Measurements from ENCODE around the gene MAD2L1BP.
"Not testable (repeated sequence)": the region's sequence is repeated elsewhere in the genome, so short reads cannot be mapped to it uniquely, and the experiment has no call there.

Gene MAD2L1BP

DNA sequence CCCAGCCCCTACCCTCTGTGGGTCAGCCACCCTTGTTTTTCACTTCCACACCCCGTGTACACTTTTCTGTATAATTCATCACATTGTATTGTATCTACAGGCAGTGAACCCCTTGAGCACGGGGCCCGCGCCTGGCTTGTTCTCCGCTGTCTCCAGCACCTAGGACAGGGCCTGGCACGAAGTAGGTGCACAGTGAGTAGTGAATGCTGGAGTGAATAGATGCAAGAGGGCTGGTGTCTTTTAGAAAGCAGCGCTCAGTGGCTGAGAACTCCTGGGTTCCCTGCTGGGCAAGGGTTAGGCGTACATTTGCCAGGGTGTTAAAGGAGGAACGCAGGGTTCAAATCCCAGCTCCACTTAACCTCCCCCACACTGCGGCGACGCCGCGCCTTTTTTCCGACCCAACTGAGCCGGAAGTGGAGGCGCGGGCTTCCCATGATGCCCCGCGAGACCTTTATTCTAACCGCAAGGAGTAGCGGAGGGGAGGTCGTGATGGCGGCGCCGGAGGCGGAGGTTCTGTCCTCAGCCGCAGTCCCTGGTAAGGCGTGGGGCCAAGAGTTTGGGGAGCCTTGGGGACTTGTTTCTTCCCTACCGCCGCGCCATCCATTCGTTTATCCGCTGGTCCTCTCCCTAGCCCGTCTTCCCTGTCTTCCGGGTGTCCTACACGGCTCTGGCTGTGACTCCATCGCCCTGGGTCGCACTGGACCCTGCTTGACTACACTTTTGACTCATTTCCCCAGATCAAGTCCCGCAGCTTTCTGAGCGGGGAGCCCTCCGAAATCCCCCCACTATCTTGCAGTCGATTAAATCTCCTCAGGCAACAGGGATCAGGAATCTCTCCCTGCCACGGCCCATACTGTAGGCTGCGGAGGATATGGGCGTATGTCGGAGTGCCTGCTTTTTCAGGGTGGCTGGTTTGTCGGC is at the start of gene MAD2L1BP:
Gene MAD2L1BP, plus strand, starts transcription at position 454 of the 921 bp plus-strand sequence. Its CDS starts 36 bp downstream, at position 490.
- DNase-seq (ENCODE audit: low spot score): peak; percentile 80
- TF ChIP-seq, protein P1, sequence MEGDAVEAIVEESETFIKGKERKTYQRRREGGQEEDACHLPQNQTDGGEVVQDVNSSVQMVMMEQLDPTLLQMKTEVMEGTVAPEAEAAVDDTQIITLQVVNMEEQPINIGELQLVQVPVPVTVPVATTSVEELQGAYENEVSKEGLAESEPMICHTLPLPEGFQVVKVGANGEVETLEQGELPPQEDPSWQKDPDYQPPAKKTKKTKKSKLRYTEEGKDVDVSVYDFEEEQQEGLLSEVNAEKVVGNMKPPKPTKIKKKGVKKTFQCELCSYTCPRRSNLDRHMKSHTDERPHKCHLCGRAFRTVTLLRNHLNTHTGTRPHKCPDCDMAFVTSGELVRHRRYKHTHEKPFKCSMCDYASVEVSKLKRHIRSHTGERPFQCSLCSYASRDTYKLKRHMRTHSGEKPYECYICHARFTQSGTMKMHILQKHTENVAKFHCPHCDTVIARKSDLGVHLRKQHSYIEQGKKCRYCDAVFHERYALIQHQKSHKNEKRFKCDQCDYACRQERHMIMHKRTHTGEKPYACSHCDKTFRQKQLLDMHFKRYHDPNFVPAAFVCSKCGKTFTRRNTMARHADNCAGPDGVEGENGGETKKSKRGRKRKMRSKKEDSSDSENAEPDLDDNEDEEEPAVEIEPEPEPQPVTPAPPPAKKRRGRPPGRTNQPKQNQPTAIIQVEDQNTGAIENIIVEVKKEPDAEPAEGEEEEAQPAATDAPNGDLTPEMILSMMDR (IDR thresholded peaks at IDR 0.05; ENCODE audit: extremely low read depth, insufficient read depth, missing control alignments): no peak
- in situ Hi-C loops (cut with MboI; ENCODE audit: low pct_unique_long_range_greater_than_20kb, low sequenced_read_pairs, unreplicated experiment): no loop called here

DNA sequence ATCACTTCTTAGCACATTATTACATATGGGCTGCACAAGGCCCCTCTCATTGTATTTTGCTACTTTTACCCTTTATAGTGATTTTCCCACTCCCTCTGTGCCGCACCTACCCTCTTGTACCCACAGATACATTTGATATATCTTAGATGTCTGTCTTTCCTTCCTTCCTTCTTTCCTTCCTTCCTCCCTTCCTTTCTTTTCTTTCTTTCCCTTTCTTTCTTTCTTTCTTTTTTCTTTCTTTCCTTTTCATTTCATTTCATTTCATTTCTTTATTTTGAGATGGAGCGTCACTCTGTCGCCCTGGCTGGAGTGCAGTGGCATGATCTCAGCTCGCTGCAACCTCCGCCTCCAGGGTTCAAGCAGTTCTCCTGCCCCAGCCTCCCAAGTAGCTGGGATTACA is 47.4 kb upstream of the MAD2L1BP start:
- DNase-seq (ENCODE audit: low spot score): no peak
- in situ Hi-C loops (cut with MboI; ENCODE audit: low pct_unique_long_range_greater_than_20kb, low sequenced_read_pairs, unreplicated experiment): no loop called here
- TF ChIP-seq, protein P1 (IDR thresholded peaks at IDR 0.05; ENCODE audit: extremely low read depth, insufficient read depth, missing control alignments): no peak

- DNase-seq (ENCODE audit: low spot score); in situ Hi-C loops (cut with MboI; ENCODE audit: low pct_unique_long_range_greater_than_20kb, low sequenced_read_pairs, unreplicated experiment): not testable (repeated sequence)
Observed at GRCh38 chr6:43589564-43589963, 46.1 kb upstream of the MAD2L1BP start.

GRCh38 chr6:43593938-43594337 is 41.7 kb upstream of the MAD2L1BP start:
- TF ChIP-seq, protein P1 (IDR thresholded peaks at IDR 0.05; ENCODE audit: extremely low read depth, insufficient read depth, missing control alignments): no peak
- in situ Hi-C loops (cut with MboI; ENCODE audit: low pct_unique_long_range_greater_than_20kb, low sequenced_read_pairs, unreplicated experiment): no loop called here
- DNase-seq (ENCODE audit: low spot score): no peak

DNA sequence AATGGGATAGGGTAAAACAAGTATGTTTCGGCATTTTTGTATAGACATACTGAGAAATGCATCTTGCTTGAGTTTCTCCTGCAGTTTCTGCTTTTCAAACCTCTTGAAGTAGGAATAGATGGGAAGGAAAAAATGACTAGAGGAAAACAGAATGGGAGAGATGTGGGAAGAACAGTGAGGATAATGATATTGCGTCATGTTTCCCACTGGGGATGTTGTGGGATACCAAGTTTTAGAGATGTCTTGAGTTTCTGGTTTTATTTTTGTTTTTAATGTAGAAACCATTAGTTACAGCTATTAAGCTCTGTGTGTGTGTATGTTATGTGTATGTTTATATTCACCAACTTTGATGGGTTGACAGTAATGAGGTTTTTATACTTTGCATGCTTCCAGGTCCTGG is 35.0 kb upstream of the MAD2L1BP start:
- in situ Hi-C loops (cut with MboI; ENCODE audit: low pct_unique_long_range_greater_than_20kb, low sequenced_read_pairs, unreplicated experiment): no loop called here
- DNase-seq (ENCODE audit: low spot score): no peak
- TF ChIP-seq, protein P1 (IDR thresholded peaks at IDR 0.05; ENCODE audit: extremely low read depth, insufficient read depth, missing control alignments): no peak

DNA sequence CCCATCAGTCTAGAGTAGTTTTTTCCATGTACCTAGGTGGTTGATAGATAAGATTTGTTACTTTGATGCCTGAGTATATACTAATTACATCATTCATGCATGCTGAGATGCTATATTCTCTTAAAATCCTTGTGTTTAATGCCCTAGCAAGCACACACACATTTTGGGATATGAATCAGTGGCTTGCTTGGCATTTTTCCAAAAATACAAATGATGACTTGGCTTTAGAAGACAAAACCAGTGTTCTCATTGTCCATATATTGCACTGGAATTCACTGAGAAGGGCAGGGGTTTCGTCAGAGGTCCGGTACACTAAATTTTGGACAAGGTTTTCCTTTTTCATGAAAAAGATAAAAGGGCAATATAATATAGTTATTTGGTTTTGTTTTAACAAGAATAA is 31.5 kb upstream of the MAD2L1BP start:
- DNase-seq (ENCODE audit: low spot score): no peak
- TF ChIP-seq, protein P1 (IDR thresholded peaks at IDR 0.05; ENCODE audit: extremely low read depth, insufficient read depth, missing control alignments): no peak
- in situ Hi-C loops (cut with MboI; ENCODE audit: low pct_unique_long_range_greater_than_20kb, low sequenced_read_pairs, unreplicated experiment): no loop called here

DNA sequence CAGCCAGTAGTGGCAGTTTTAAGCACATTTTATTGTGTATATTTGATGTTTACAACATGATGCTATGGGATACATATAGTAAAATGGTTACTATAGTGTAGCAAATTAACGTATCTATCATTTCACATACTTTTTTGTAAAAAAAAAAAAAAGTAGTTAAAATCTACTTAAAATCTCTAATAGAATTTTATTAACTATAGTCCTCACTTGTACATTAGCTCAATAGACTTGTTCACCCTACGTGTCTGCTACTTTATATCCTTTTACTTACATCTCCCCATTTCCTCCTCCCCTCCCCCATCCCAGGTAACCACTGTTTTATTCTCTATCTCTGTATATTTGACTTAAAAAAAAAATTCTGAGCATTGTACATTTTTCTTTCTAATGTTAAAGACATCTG is 29.6 kb upstream of the MAD2L1BP start:
- in situ Hi-C loops (cut with MboI; ENCODE audit: low pct_unique_long_range_greater_than_20kb, low sequenced_read_pairs, unreplicated experiment): no loop called here
- TF ChIP-seq, protein P1 (IDR thresholded peaks at IDR 0.05; ENCODE audit: extremely low read depth, insufficient read depth, missing control alignments): no peak
- no peak for DNase-seq (ENCODE audit: low spot score)

All from GM13977 (cell line).